CD4-positive, alpha-beta T cell (primary cell): Measurements from ENCODE around the gene FOXJ3. TPM values are rescaled to one million over a fixed set of nuclear protein-coding genes. Genes with fewer than 3 reads are reported as not detected.
A peak's percentile ranks its signal among the peaks of the same experiment; 100 is the strongest.

ENCODE experiments used
- ATAC-seq: fragments of 200-7000 bp; cut with Tn5 transposase; one replicate; pipeline ENCODE4 v1.10.0; 2022; ENCODE audit warnings: mild to moderate bottlenecking; ENCODE audit not compliant: poor library complexity
- CTCF ChIA-PET: fragments of 350-600 bp; sonication (Branson Sonifier 250); formaldehyde crosslinking; loops from one replicate; lab custom pipeline; 2021; ENCODE audit warnings: antibody characterized with exemption, inconsistent platforms; lab: Charles Lee
- POLR2A ChIA-PET: fragments of 350-600 bp; sonication (Branson Sonifier 250); formaldehyde crosslinking; loops from one replicate; lab custom pipeline; 2021; ENCODE audit warnings: antibody characterized with exemption, inconsistent platforms; lab: Charles Lee
- DNase-seq, 14 experiments: peaks; one replicate each; pipeline ENCODE4 v3.0.0-alpha.2; 2013 to 2020; ENCODE audit warnings: mixed read lengths in 2 of 14
- H3K27ac ChIP-seq, 2 donors: one replicate each; pipeline versions ENCODE4 v1.5.1 to v1.7.0; 2013; ENCODE audit warnings: low read length in 2 of 2, low read depth in 1 of 2, mild to moderate bottlenecking in 1 of 2
- H3K27me3 ChIP-seq, 2 experiments: 1 replicate in 1 of 2; 2 replicates in 1 of 2; pipeline versions ENCODE4 v1.6.1 to v1.7.0; 2013; ENCODE audit warnings: low read length in 2 of 2, control low read depth in 1 of 2, mild to moderate bottlenecking in 1 of 2, moderate library complexity in 1 of 2; ENCODE audit not compliant: insufficient read depth in 2 of 2, control insufficient read depth in 1 of 2
- H3K36me3 ChIP-seq: one replicate; pipeline ENCODE4 v1.6.1; 2013; ENCODE audit warnings: low read length, control low read depth; ENCODE audit not compliant: insufficient read depth
- H3K4me1 ChIP-seq: one replicate; pipeline ENCODE4 v1.6.1; 2013; ENCODE audit warnings: low read length, control low read depth; ENCODE audit not compliant: insufficient read depth
- H3K4me3 ChIP-seq: one replicate; pipeline ENCODE4 v1.5.1; 2013; ENCODE audit warnings: mild to moderate bottlenecking, low read length, moderate library complexity
- H3K9me3 ChIP-seq, 2 experiments: 1 replicate in 1 of 2; 2 replicates in 1 of 2; pipeline versions ENCODE4 v1.6.1 to v1.7.0; 2013; ENCODE audit warnings: low read length in 2 of 2, mild to moderate bottlenecking in 2 of 2, control low read depth in 1 of 2, moderate library complexity in 1 of 2; ENCODE audit not compliant: control insufficient read depth in 1 of 2, insufficient read depth in 1 of 2
- H3K27ac Mint-ChIP-seq: one replicate; pipeline ENCODE4 v1.8.0; 2020; ENCODE audit warnings: mixed read lengths
- H3K27me3 Mint-ChIP-seq: one replicate; pipeline ENCODE4 v1.8.0; 2021; ENCODE audit warnings: mixed read lengths
- H3K36me3 Mint-ChIP-seq: one replicate; pipeline ENCODE4 v1.8.0; 2021; ENCODE audit warnings: low read depth, mixed read lengths
- H3K4me1 Mint-ChIP-seq: one replicate; pipeline ENCODE4 v1.8.0; 2021; ENCODE audit warnings: low read depth, mixed read lengths
- H3K4me3 Mint-ChIP-seq: one replicate; pipeline ENCODE4 v1.8.0; 2020; ENCODE audit warnings: mild to moderate bottlenecking, mixed read lengths
- H3K9me3 Mint-ChIP-seq: one replicate; pipeline ENCODE4 v1.8.0; 2020; ENCODE audit warnings: mixed read lengths
- intact Hi-C, 2 experiments: fragments of 100-400 bp; cut with DNase I in 1 of 2; cut with micrococcal nuclease in 1 of 2; formaldehyde crosslinking; loops; one replicate each; pipeline versions ENCODE4 v1.15.1 to v1.9.0; 2023 to 2025; cut with DNase I, micrococcal nuclease
- total RNA-seq, 174 experiments: library from RNA in 2 of 174; stranded (reverse) in 2 of 174; gene quantifications; one replicate each; pipeline ENCODE4 v1.2.3 and lab custom pipeline; 2021 to 2026
- TF ChIP-seq, protein P1 (sequence below): fragments of 200-600 bp; IDR thresholded peaks from one replicate; pipeline ENCODE4 v1.8.0; 2022; ENCODE audit warnings: antibody characterized with exemption, mild to moderate bottlenecking

Gene FOXJ3
- total RNA-seq, 2 experiments from 2014 or later: 73.1 to 74.9 TPM

DNA sequence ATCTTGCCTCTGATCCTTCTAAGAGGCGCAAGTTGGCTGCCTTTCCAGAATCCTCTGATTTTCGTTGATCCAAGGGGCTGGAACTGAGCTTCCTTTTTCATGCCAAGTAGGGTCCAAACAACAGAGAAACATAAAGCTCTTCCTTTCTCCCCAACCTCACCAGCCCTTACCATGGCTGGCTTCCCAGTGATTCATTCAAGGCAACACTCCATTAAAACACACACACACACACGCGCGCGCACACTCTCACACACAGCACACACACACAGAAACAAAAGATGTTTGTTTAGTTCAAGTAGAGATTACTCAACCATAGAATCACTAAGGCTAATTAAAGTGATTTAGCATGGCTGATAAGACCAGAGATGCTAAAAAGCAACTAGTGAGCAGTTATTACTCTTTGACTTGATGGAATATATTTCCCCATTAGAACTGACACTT lies 157.5 kb downstream of the FOXJ3 start:
- POLR2A ChIA-PET: no interaction called here
- Histone ChIP-seq H3K27me3 (no peaks in the 10 kb centered on the region), H3K9me3 (no peaks in the 10 kb centered on the region), H3K4me1 (peaks cover 5% of the 10 kb centered on the region), H3K36me3 (peaks cover 27% of the 10 kb centered on the region), H3K4me3 (no peak overlapping the region), H3K27ac (no peak overlapping the region)
- CTCF ChIA-PET: no interaction called here
- intact Hi-C loops: loop anchor here (2.0 to 10.0 kb wide), 3 partner anchors 157 to 571 kb away; partner anchors contain the start of gene FOXJ3 (in 2 of the 2)
- Mint-ChIP-seq H3K4me1 (peaks cover 5% of the 10 kb centered on the region), H3K36me3 (peaks cover 33% of the 10 kb centered on the region), H3K27me3 (no peaks in the 10 kb centered on the region), H3K27ac (peak overlapping the region; percentile 22), H3K9me3 (no peaks in the 10 kb centered on the region), H3K4me3 (no peak overlapping the region)
- TF ChIP-seq, protein P1, sequence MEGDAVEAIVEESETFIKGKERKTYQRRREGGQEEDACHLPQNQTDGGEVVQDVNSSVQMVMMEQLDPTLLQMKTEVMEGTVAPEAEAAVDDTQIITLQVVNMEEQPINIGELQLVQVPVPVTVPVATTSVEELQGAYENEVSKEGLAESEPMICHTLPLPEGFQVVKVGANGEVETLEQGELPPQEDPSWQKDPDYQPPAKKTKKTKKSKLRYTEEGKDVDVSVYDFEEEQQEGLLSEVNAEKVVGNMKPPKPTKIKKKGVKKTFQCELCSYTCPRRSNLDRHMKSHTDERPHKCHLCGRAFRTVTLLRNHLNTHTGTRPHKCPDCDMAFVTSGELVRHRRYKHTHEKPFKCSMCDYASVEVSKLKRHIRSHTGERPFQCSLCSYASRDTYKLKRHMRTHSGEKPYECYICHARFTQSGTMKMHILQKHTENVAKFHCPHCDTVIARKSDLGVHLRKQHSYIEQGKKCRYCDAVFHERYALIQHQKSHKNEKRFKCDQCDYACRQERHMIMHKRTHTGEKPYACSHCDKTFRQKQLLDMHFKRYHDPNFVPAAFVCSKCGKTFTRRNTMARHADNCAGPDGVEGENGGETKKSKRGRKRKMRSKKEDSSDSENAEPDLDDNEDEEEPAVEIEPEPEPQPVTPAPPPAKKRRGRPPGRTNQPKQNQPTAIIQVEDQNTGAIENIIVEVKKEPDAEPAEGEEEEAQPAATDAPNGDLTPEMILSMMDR: no peak
- no peak for ATAC-seq
- DNase-seq: no peak

DNA sequence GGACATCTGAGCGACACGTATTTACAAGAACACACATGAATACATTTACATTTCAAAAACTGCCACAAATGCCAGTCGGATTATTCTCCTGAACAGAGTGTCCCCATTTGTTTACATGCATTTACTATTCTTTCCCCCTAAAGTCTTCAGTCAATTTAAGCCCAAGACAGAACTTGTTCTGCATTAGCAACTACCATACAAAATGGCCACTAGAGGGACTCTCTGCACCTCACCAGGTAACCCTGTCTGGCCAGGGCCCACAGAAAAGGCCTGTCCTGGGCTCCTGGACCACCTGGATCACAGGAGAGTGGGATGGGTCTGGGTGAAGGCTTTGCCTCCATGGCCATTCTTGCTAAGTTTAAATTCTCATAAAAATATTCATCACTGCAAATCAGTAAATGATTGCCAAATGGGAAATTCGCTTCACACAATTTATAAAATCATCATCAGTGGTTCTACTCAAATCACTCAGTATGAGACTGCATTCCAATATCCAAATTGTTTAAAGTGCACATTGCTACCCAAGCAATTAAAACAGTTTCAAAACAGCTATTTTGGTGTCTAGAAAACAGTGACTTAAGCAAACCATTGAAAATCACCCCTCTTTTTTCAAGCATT lies 158.0 kb downstream of the FOXJ3 start:
- Mint-ChIP-seq H3K4me3 (no peak overlapping the region), H3K9me3 (no peaks in the 10 kb centered on the region), H3K4me1 (peaks cover 5% of the 10 kb centered on the region), H3K27me3 (no peaks in the 10 kb centered on the region), H3K27ac (no peak overlapping the region), H3K36me3 (peaks cover 27% of the 10 kb centered on the region)
- no peak overlapping the region for H3K4me3 ChIP-seq
- H3K9me3 ChIP-seq: no peaks in the 10 kb centered on the region
- H3K4me1 ChIP-seq: peaks cover 5% of the 10 kb centered on the region
- H3K36me3 ChIP-seq: peaks cover 24% of the 10 kb centered on the region
- intact Hi-C loops: loop anchor here (2.0 to 10.0 kb wide), 3 partner anchors 158 to 572 kb away; partner anchors contain the start of gene FOXJ3 (in 2 of the 2)
- DNase-seq: peak in 4 of 14 experiments; percentile 23 to 59 (median 54)
- no peak overlapping the region for H3K27ac ChIP-seq
- no peak for ATAC-seq
- no peaks in the 10 kb centered on the region for H3K27me3 ChIP-seq
- CTCF ChIA-PET: no interaction called here
- TF ChIP-seq, protein P1: peak; percentile 86
- POLR2A ChIA-PET: no interaction called here

DNA sequence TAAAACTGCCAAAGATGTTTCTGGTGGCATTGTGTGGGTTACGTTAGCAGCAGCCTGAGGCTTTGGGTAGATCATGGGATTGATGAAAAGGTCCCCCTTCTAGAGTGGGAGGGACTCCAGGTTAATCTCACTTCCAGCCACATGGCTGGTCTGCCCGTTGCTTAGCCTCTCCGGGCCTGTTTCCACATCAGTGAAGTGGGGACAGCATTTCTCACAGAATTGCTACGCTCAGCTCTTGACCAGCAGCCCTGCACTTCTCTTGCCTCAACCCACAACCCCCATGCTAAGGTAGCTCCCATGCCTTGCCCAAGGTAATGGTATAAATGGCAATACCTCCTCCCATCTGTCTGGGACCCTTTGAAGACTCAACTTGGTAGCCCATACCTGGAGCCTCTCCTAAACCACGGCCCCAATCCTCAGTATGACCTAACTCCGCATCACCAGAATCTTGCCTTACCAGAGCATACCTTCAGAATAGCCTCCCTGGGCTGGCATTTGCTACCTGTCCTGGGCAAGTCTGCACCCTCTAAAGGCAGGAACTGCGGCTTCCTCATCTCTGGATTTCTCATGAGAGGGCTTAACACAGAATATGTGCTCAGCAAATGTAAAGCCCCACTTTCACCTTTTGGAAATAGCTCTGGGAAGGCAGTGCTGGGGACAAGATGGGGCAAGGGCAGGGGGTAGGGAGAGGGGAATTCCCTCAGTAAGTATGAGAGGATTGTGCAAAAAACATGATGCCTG lies 159.6 kb downstream of the FOXJ3 start:
- Mint-ChIP-seq H3K27ac (peak overlapping the region; percentile 42), H3K4me3 (no peak overlapping the region), H3K4me1 (peaks cover 5% of the 10 kb centered on the region), H3K9me3 (no peaks in the 10 kb centered on the region), H3K36me3 (peaks cover 14% of the 10 kb centered on the region), H3K27me3 (no peaks in the 10 kb centered on the region)
- DNase-seq: no peak
- Histone ChIP-seq H3K27me3 (no peaks in the 10 kb centered on the region), H3K9me3 (no peaks in the 10 kb centered on the region), H3K4me1 (peaks cover 5% of the 10 kb centered on the region), H3K4me3 (no peak overlapping the region), H3K27ac (no peak overlapping the region), H3K36me3 (peaks cover 10% of the 10 kb centered on the region)
- ATAC-seq: no peak
- intact Hi-C loops: loop anchor here (2.0 to 10.0 kb wide), 3 partner anchors 159 to 573 kb away; partner anchors contain the start of gene FOXJ3 (in 2 of the 2)
- TF ChIP-seq, protein P1: no peak
- ChIA-PET POLR2A (no interaction called here), CTCF (no interaction called here)
